H1 (cell line): Measurements from ENCODE around the gene P3H3. TPM values are rescaled to one million over a fixed set of nuclear protein-coding genes. Genes with fewer than 3 reads are reported as not detected.

ENCODE experiments used
- BACH1 ChIP-seq: IDR thresholded peaks from 2 replicates; pipeline ENCODE4 v1.6.1; 2012; ENCODE audit warnings: low read length, improper control_type of control experiment
- JUND ChIP-seq: IDR thresholded peaks from 2 replicates; pipeline ENCODE4 v1.6.1; 2011; ENCODE audit warnings: mild to moderate bottlenecking, improper control_type of control experiment, low read length
- POLR2A ChIP-seq, 2 experiments: IDR thresholded peaks; 1 replicate in 1 of 2; 2 replicates in 1 of 2; pipeline ENCODE4 v1.6.1; 2011; ENCODE audit warnings: low read depth in 2 of 2, low read length in 2 of 2, mild to moderate bottlenecking in 2 of 2; ENCODE audit errors: control extremely low read depth in 1 of 2
- SP1 ChIP-seq: IDR thresholded peaks from 2 replicates; pipeline ENCODE4 v1.6.1; 2011; ENCODE audit warnings: low read depth, low read length
- TAF1 ChIP-seq: IDR thresholded peaks from 2 replicates; pipeline ENCODE4 v1.6.1; 2011; ENCODE audit warnings: mild to moderate bottlenecking, low read depth, low read length
- TBP ChIP-seq: IDR thresholded peaks from 2 replicates; pipeline ENCODE4 v1.6.1; 2011; ENCODE audit warnings: low read depth, low read length, improper control_type of control experiment
- polyA plus RNA-seq, 7 experiments: library from polyadenylated mRNA; depleted of rRNA in 3 of 7; stranded (reverse) in 5 of 7; unstranded in 2 of 7; fragments of >200 nt in 5 of 7; fragments of 200-250 nt in 2 of 7; gene quantifications; 1 replicate in 5 of 7; 2 replicates in 1 of 7; 4 replicates in 1 of 7; pipeline versions ENCODE4 v1.2.1 to v1.2.3, GENCODE V29; 2011 to 2013; ENCODE audit warnings: missing spikeins in 2 of 7, mixed read lengths in 2 of 7
- total RNA-seq: library from RNA; stranded (reverse); fragmentation: NEBNext Ultra II Directional; extraction: Animal tissue kit (Norgen Biotek cat#: 25700); gene quantifications from 2 replicates; pipeline ENCODE4 v1.2.1, GENCODE V29; 2021

Gene P3H3
- total and polyA plus RNA-seq, 2 of the 8 experiments (the other 6 are each of a cell fraction or from before 2014, with no cell fraction given) = 22.9 to 43.5 TPM

GRCh38 chr12:6867413-6868210 lies 39.4 kb downstream of the P3H3 start, which contains the start of gene TPI1 (continued):
- TF ChIP-seq TAF1 (peak; percentile 97), TBP (peak; percentile 96), JUND (no peak), BACH1 (no peak), SP1 (peak; percentile 47; the same call in 1 of the 2 replicates), POLR2A (IDR thresholded peaks at IDR 0.05; ENCODE audit: control extremely low read depth in 1 of 2, low read depth in 2 of 2, low read length in 2 of 2) (peak in 1 of 2 experiments; percentile 97; a peak in 2 of 3 replicates)
